ENCODE results near the gene NDUFB4.
A peak's percentile ranks its signal among the peaks of the same experiment; 100 is the strongest.

Gene NDUFB4

GRCh38 chr3:120596116-120596852, at the start of gene NDUFB4:
Gene NDUFB4, plus strand, starts transcription at chr3:120596336. Its CDS starts 24 bp downstream, at chr3:120596360.
- no peaks in the 10 kb centered on the region for H3K27me3 Mint-ChIP-seq
- H3K9me3 Mint-ChIP-seq, result no peaks in the 10 kb centered on the region
- H3K27ac Mint-ChIP-seq, result peak within 1 kb of the TSS; percentile 94
- peaks cover 6 to 7% of the 10 kb centered on the region in 2 donors for H3K4me1 Mint-ChIP-seq
- peaks cover 4 to 6% of the 10 kb centered on the region in 2 donors for H3K36me3 Mint-ChIP-seq
- peak within 1 kb of the TSS; percentile 84 to 89 for H3K4me3 Mint-ChIP-seq
- peak; percentile 96 for DNase-seq
- peak; percentile 96 to 98 for ATAC-seq (replicated peaks)

- Mint-ChIP-seq H3K4me1 (no peaks in the 10 kb centered on the region), H3K9me3 (no peaks in the 10 kb centered on the region), H3K27me3 (peaks cover 19 to 27% of the 10 kb centered on the region in 2 donors), H3K27ac (no peak overlapping the region), H3K36me3 (no peaks in the 10 kb centered on the region), H3K4me3 (no peak overlapping the region)
- ATAC-seq (replicated peaks), result no peak
- no peak for DNase-seq
Observed at GRCh38 chr3:120550546-120550945, 45.6 kb upstream of the NDUFB4 start.

GRCh38 chr3:120552184-120553172, 43.7 kb upstream of the NDUFB4 start:
- DNase-seq (no peak), ATAC-seq (replicated peaks) (no peak)
- peaks cover 11 to 16% of the 10 kb centered on the region in 2 donors for H3K27me3 Mint-ChIP-seq
- no peaks in the 10 kb centered on the region for H3K4me1 Mint-ChIP-seq
- no peaks in the 10 kb centered on the region for H3K36me3 Mint-ChIP-seq
- H3K27ac Mint-ChIP-seq, result no peak overlapping the region
- H3K9me3 Mint-ChIP-seq, result no peaks in the 10 kb centered on the region
- H3K4me3 Mint-ChIP-seq, result no peak overlapping the region

- Mint-ChIP-seq H3K9me3 (no peaks in the 10 kb centered on the region), H3K27ac (no peak overlapping the region), H3K4me3 (no peak overlapping the region), H3K27me3 (peaks cover 15 to 25% of the 10 kb centered on the region in 2 donors), H3K36me3 (no peaks in the 10 kb centered on the region), H3K4me1 (peaks cover 10 to 17% of the 10 kb centered on the region in 2 donors)
- ATAC-seq (replicated peaks), result no peak
- DNase-seq, result no peak
Observed at GRCh38 chr3:120554812-120555606, 41.1 kb upstream of the NDUFB4 start.

- DNase-seq, result no peak
- Mint-ChIP-seq H3K4me3 (no peak overlapping the region), H3K4me1 (peaks cover 10 to 19% of the 10 kb centered on the region in 2 donors), H3K27me3 (peaks cover 12 to 26% of the 10 kb centered on the region in 2 donors), H3K27ac (no peak overlapping the region), H3K9me3 (no peaks in the 10 kb centered on the region), H3K36me3 (no peaks in the 10 kb centered on the region)
- ATAC-seq (replicated peaks), result no peak
Observed at GRCh38 chr3:120555657-120556509, 40.3 kb upstream of the NDUFB4 start.

- Mint-ChIP-seq H3K27ac (no peak overlapping the region), H3K4me1 (peaks cover 10 to 24% of the 10 kb centered on the region in 2 donors), H3K9me3 (no peaks in the 10 kb centered on the region), H3K27me3 (peaks cover 12 to 29% of the 10 kb centered on the region in 2 donors), H3K4me3 (no peak overlapping the region), H3K36me3 (no peaks in the 10 kb centered on the region)
- ATAC-seq (replicated peaks) (no peak), DNase-seq (no peak)
Observed at GRCh38 chr3:120557115-120557514, 39.0 kb upstream of the NDUFB4 start.

GRCh38 chr3:120558771-120559241, 37.3 kb upstream of the NDUFB4 start:
- peak; percentile 86 to 91 for ATAC-seq (replicated peaks)
- Mint-ChIP-seq H3K27ac (peak overlapping the region; percentile 81), H3K4me1 (peaks cover 10 to 24% of the 10 kb centered on the region in 2 donors), H3K4me3 (peak overlapping the region; percentile 73 to 82), H3K27me3 (peaks cover 16 to 22% of the 10 kb centered on the region in 2 donors), H3K36me3 (no peaks in the 10 kb centered on the region), H3K9me3 (no peaks in the 10 kb centered on the region)
- peak; percentile 72 for DNase-seq

- Mint-ChIP-seq H3K4me1 (peaks cover 10 to 24% of the 10 kb centered on the region in 2 donors), H3K27ac (peak overlapping the region; percentile 25), H3K27me3 (peaks cover 17 to 22% of the 10 kb centered on the region in 2 donors), H3K9me3 (no peaks in the 10 kb centered on the region), H3K4me3 (peak overlapping the region; percentile 73 to 82), H3K36me3 (no peaks in the 10 kb centered on the region)
- DNase-seq (no peak), ATAC-seq (replicated peaks) (peak; percentile 35 to 37)
Observed at GRCh38 chr3:120559242-120560061, 36.7 kb upstream of the NDUFB4 start.

- Mint-ChIP-seq H3K36me3 (no peaks in the 10 kb centered on the region), H3K27me3 (peaks cover 22% of the 10 kb centered on the region in 2 donors), H3K4me1 (peaks cover 10 to 24% of the 10 kb centered on the region in 2 donors), H3K9me3 (no peaks in the 10 kb centered on the region), H3K4me3 (no peak overlapping the region), H3K27ac (no peak overlapping the region)
- ATAC-seq (replicated peaks), result no peak
- no peak for DNase-seq
Observed at GRCh38 chr3:120560304-120561250, 35.6 kb upstream of the NDUFB4 start.

- no peak overlapping the region for H3K4me3 Mint-ChIP-seq
- H3K27me3 Mint-ChIP-seq, result peaks cover 22 to 23% of the 10 kb centered on the region in 2 donors
- ATAC-seq (replicated peaks), result peak; percentile 70 to 74
- no peak overlapping the region for H3K27ac Mint-ChIP-seq
- peaks cover 10 to 24% of the 10 kb centered on the region in 2 donors for H3K4me1 Mint-ChIP-seq
- H3K9me3 Mint-ChIP-seq, result no peaks in the 10 kb centered on the region
- peak; percentile 29 for DNase-seq
- H3K36me3 Mint-ChIP-seq, result no peaks in the 10 kb centered on the region
Observed at GRCh38 chr3:120561251-120562045, 34.7 kb upstream of the NDUFB4 start.

Data from stimulated activated naive B cell treated with anti-CD40 and anti-IgM and Interleukin-4, amounts not matched to agents 10 μg/mL and 1 μg/mL and 100 μg/mL, for 72 hours (primary cell).